ENCODE data around the gene PLA2G4B. TPM values are rescaled to one million over a fixed set of nuclear protein-coding genes. Genes with fewer than 3 reads are reported as not detected.

Gene PLA2G4B
- total RNA-seq, 1 experiment from 2014 or later = 3.7 TPM

DNA sequence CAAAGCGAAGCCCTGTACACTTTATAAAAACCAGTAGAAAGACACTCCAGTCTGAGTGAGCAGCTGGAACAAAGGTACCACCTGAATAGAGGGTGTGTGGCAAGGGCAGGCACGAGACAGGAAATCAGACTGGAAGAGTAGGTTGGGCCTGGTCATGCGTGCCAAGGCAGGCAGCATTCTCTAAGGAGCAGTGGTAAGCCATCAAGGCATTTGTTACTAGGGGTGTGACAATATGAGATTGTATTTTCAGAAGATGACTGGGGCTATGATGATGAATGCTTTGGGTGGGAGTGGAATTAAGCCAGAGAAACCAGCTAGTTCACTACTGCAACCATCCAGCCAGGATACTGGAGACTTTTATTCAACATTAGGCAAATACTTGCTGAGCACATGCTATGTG is 5.8 kb upstream of the PLA2G4B start:
- Histone ChIP-seq H3T11ph (ENCODE audit: low read length) (no peak overlapping the region), H3K79me1 (ENCODE audit: insufficient read depth, low read depth, low read length, poor library complexity, severe bottlenecking) (no peaks in the 10 kb centered on the region), H2BK15ac (ENCODE audit: low read depth, low read length) (no peak overlapping the region), H2BK12ac (ENCODE audit: insufficient read length, low read depth, low read length) (no peak overlapping the region), H3K23ac (ENCODE audit: insufficient read length, low read depth, low read length) (no peak overlapping the region), H3K9me3 (ENCODE audit: control insufficient read depth, low read depth, low read length) (no peaks in the 10 kb centered on the region), H4K8ac (replicated peaks; ENCODE audit: insufficient read length, low read depth, low read length) (no peak overlapping the region), H3K4me2 (ENCODE audit: insufficient read depth, insufficient read length, low read length) (no peak overlapping the region), H3K27me3 (ENCODE audit: insufficient read depth, low read length) (no peaks in the 10 kb centered on the region), H3K9ac (ENCODE audit: extremely low read depth, insufficient read length, low read length) (no peak overlapping the region), H3K18ac (ENCODE audit: insufficient read length, low read depth, low read length) (no peak overlapping the region), H2BK120ac (ENCODE audit: low read depth, low read length, poor library complexity, severe bottlenecking) (no peak overlapping the region), H3K56ac (ENCODE audit: insufficient read length, low read depth, low read length) (no peak overlapping the region), H3K4me1 (ENCODE audit: insufficient read depth, low read length) (no peaks in the 10 kb centered on the region), H2AFZ (ENCODE audit: low read length) (no peak overlapping the region), H3K14ac (ENCODE audit: insufficient read depth, low read length) (no peak overlapping the region), H3K23me2 (ENCODE audit: insufficient read length, low read depth, low read length, poor library complexity, severe bottlenecking) (peaks cover 5% of the 10 kb centered on the region), H4K20me1 (ENCODE audit: control insufficient read depth, insufficient read depth, insufficient read length) (no peaks in the 10 kb centered on the region), H4K91ac (ENCODE audit: insufficient read length, low read depth, low read length) (no peak overlapping the region), H2BK20ac (ENCODE audit: low read depth, low read length, poor library complexity, severe bottlenecking) (no peak overlapping the region), H3K27ac (ENCODE audit: insufficient read length, low read depth, low read length) (no peak overlapping the region), H2AK5ac (ENCODE audit: insufficient read length, low read length) (no peak overlapping the region), H4K5ac (ENCODE audit: insufficient read length, low read depth, low read length) (no peak overlapping the region), H3K4ac (ENCODE audit: low read depth, low read length) (no peak overlapping the region), H2BK5ac (ENCODE audit: insufficient read length, low read length) (no peak overlapping the region), H3K79me2 (ENCODE audit: insufficient read depth, low read length) (no peaks in the 10 kb centered on the region)
- Mint-ChIP-seq H3K27me3 (ENCODE audit: low read depth) (no peaks in the 10 kb centered on the region), H3K27ac (no peak overlapping the region), H3K9me3 (no peaks in the 10 kb centered on the region; a peak in 1 of 5 replicates), H3K36me3 (ENCODE audit: insufficient read depth in 1 of 3, low read depth in 3 of 3) (peaks cover 5 to 22% (median 11%) of the 10 kb centered on the region in 3 experiments; a peak in 6 of 7 replicates), H3K4me1 (peaks cover 7% of the 10 kb centered on the region in 2 experiments), H3K4me3 (no peak overlapping the region)
- TF ChIP-seq, protein P1, sequence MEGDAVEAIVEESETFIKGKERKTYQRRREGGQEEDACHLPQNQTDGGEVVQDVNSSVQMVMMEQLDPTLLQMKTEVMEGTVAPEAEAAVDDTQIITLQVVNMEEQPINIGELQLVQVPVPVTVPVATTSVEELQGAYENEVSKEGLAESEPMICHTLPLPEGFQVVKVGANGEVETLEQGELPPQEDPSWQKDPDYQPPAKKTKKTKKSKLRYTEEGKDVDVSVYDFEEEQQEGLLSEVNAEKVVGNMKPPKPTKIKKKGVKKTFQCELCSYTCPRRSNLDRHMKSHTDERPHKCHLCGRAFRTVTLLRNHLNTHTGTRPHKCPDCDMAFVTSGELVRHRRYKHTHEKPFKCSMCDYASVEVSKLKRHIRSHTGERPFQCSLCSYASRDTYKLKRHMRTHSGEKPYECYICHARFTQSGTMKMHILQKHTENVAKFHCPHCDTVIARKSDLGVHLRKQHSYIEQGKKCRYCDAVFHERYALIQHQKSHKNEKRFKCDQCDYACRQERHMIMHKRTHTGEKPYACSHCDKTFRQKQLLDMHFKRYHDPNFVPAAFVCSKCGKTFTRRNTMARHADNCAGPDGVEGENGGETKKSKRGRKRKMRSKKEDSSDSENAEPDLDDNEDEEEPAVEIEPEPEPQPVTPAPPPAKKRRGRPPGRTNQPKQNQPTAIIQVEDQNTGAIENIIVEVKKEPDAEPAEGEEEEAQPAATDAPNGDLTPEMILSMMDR (conservative IDR thresholded peaks at IDR 0.05) = no peak
- no CpG with 5 or more reads among the region's 3 CpGs for WGBS (ENCODE audit: extremely low coverage, insufficient read length, low lambda C conversion rate)
- no peak for DNase-seq
